Transverse colon (tissue), 4 donors: Measurements from ENCODE around the gene ZNF629.

ENCODE experiments used
- POLR2AphosphoS5 ChIP-seq, 3 donors: sonication (generic); formaldehyde crosslinking; IDR thresholded peaks; one replicate each; pipeline ENCODE4 v1.6.1; 2016; ENCODE audit warnings: antibody characterized with exemption in 3 of 3
- TF ChIP-seq, protein P1 (sequence below), 5 experiments: fragments of 200-600 bp in 3 of 5; fragments of 450-650 bp in 2 of 5; sonication (generic) in 3 of 5; IDR thresholded peaks; 1 replicate in 2 of 5; 2 replicates in 3 of 5; pipeline ENCODE4 v1.5.1; 2016 to 2017; ENCODE audit warnings: antibody characterized with exemption in 5 of 5, inconsistent platforms in 3 of 5, mild to moderate bottlenecking in 2 of 5, moderate library complexity in 1 of 5

DNA sequence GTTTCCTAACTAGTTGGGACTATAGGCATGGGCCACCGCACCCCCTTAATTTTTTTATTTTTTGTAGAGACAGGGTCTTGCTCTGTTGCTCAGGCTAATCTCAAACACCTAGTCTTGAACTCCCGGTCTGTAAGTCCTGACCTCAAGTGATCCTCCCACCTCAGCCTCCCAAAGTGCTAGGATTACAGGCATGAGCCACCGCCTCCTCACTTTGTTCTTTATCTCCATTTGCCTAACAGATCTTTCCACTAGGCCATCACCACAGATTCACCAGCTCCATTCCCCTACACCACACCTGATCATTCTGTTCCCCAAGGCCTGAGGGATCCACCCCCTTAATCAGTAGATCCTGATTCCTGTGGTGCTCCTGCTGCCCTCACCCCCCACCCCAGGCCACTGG is 7.6 kb upstream of the ZNF629 start:
- TF ChIP-seq, protein P1, sequence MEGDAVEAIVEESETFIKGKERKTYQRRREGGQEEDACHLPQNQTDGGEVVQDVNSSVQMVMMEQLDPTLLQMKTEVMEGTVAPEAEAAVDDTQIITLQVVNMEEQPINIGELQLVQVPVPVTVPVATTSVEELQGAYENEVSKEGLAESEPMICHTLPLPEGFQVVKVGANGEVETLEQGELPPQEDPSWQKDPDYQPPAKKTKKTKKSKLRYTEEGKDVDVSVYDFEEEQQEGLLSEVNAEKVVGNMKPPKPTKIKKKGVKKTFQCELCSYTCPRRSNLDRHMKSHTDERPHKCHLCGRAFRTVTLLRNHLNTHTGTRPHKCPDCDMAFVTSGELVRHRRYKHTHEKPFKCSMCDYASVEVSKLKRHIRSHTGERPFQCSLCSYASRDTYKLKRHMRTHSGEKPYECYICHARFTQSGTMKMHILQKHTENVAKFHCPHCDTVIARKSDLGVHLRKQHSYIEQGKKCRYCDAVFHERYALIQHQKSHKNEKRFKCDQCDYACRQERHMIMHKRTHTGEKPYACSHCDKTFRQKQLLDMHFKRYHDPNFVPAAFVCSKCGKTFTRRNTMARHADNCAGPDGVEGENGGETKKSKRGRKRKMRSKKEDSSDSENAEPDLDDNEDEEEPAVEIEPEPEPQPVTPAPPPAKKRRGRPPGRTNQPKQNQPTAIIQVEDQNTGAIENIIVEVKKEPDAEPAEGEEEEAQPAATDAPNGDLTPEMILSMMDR (IDR thresholded peaks at IDR 0.05): no peak
- no peak for TF ChIP-seq POLR2AphosphoS5 (IDR thresholded peaks at IDR 0.05)
